ENCODE data around the gene ANG.

Gene ANG

GRCh38 chr14:20679907-20680306, 8.7 kb upstream of the ANG start:
- DNase-seq: peak; percentile 44

GRCh38 chr14:20680363-20680762, 8.2 kb upstream of the ANG start:
- no peak for DNase-seq

GRCh38 chr14:20680843-20681347, 7.7 kb upstream of the ANG start:
- no peak for DNase-seq

GRCh38 chr14:20681348-20682126, 7.0 kb upstream of the ANG start:
- DNase-seq: peak; percentile 95

- DNase-seq: no peak
Observed at GRCh38 chr14:20682127-20682434, 6.5 kb upstream of the ANG start.

- DNase-seq: peak; percentile 93
Observed at GRCh38 chr14:20682435-20683124, 6.0 kb upstream of the ANG start.

- DNase-seq: peak; percentile 95
Observed at GRCh38 chr14:20683125-20683890, 5.3 kb upstream of the ANG start.

GRCh38 chr14:20683891-20684661, 4.5 kb upstream of the ANG start, which contains the start of gene RNASE4:
Gene RNASE4, plus strand, starts transcription at chr14:20684560. Its CDS starts 14,812 bp downstream, at chr14:20699372.
- peak; percentile 92 for DNase-seq

- DNase-seq: no peak
Observed at GRCh38 chr14:20684662-20685456, 3.7 kb upstream of the ANG start.

GRCh38 chr14:20686386-20687143, 2.0 kb upstream of the ANG start:
- DNase-seq: no peak

GRCh38 chr14:20687362-20688166, 1.0 kb upstream of the ANG start:
- no peak for DNase-seq

GRCh38 chr14:20690848-20691640, 2.5 kb downstream of the ANG start:
- DNase-seq: peak; percentile 88

- no peak for DNase-seq
Observed at GRCh38 chr14:20692116-20692751, 3.7 kb downstream of the ANG start.

- DNase-seq: peak; percentile 24
Observed at GRCh38 chr14:20696764-20697163, 8.2 kb downstream of the ANG start.

GRCh38 chr14:20697273-20698017, 8.9 kb downstream of the ANG start:
- peak; percentile 90 for DNase-seq

GRCh38 chr14:20698018-20698329, 9.4 kb downstream of the ANG start:
- DNase-seq: no peak

GRCh38 chr14:20698934-20699333, 10.4 kb downstream of the ANG start:
- no peak for DNase-seq

GRCh38 chr14:20699931-20700330, 11.4 kb downstream of the ANG start:
- no peak for DNase-seq
